GM06990 (cell line): ENCODE results near the gene LSP1.

Source experiments
- DNase-seq: peaks from one replicate; pipeline ENCODE4 v3.0.0-alpha.2; 2011; ENCODE audit not compliant: insufficient read length; ENCODE audit errors: extremely low read depth
- H3K27me3 ChIP-seq: replicated peaks from 2 replicates; pipeline ENCODE4 v1.6.0; 2011; ENCODE audit warnings: low read length; ENCODE audit not compliant: control insufficient read depth, insufficient read depth
- H3K36me3 ChIP-seq: 2 replicates; pipeline ENCODE4 v1.5.1; 2011; ENCODE audit warnings: low read length; ENCODE audit not compliant: control insufficient read depth, insufficient read depth
- H3K4me3 ChIP-seq: replicated peaks from 2 replicates; pipeline ENCODE4 v1.5.1; 2011; ENCODE audit warnings: low read depth, mild to moderate bottlenecking, control low read depth, low read length
- CTCF ChIP-seq: IDR thresholded peaks from 2 replicates; pipeline ENCODE4 v1.5.1; 2011; ENCODE audit warnings: low read length, control low read depth, mild to moderate bottlenecking, inconsistent platforms; ENCODE audit not compliant: insufficient read depth, poor library complexity, severe bottlenecking

The LSP1 gene

GRCh38 chr11:1919391-1920127 lies 66.7 kb downstream of the LSP1 start, which contains the start of gene TNNT3:
TNNT3 (plus strand) TSS chr11:1919703; CDS start chr11:1922875, 3,172 bp downstream.
- no peaks in the 10 kb centered on the region for H3K36me3 ChIP-seq
- H3K4me3 ChIP-seq: no peak within 1 kb of the TSS
- no peak for DNase-seq
- TF ChIP-seq CTCF: no peak
- no peaks in the 10 kb centered on the region; the same call in 1 of the 2 replicates for H3K27me3 ChIP-seq

GRCh38 chr11:1920128-1920908 lies 67.4 kb downstream of the LSP1 start:
- Histone ChIP-seq H3K36me3 (no peaks in the 10 kb centered on the region), H3K4me3 (no peak overlapping the region), H3K27me3 (no peaks in the 10 kb centered on the region; the same call in 1 of the 2 replicates)
- DNase-seq: no peak
- TF ChIP-seq CTCF: no peak

- DNase-seq: no peak
- TF ChIP-seq CTCF: no peak
- Histone ChIP-seq H3K36me3 (no peaks in the 10 kb centered on the region), H3K27me3 (no peaks in the 10 kb centered on the region; the same call in 1 of the 2 replicates), H3K4me3 (no peak overlapping the region)
Observed at GRCh38 chr11:1920909-1921573, 68.2 kb downstream of the LSP1 start.

GRCh38 chr11:1921574-1922141 lies 68.8 kb downstream of the LSP1 start:
- no peak for TF ChIP-seq CTCF

GRCh38 chr11:1922481-1923081 lies 69.7 kb downstream of the LSP1 start:
- Histone ChIP-seq H3K27me3 (no peaks in the 10 kb centered on the region; the same call in 1 of the 2 replicates), H3K4me3 (no peak overlapping the region), H3K36me3 (no peaks in the 10 kb centered on the region)
- DNase-seq: no peak
- no peak for TF ChIP-seq CTCF

More at GRCh38 chr11:1921574-1922141, 68.8 kb downstream of the LSP1 start:
- H3K36me3 ChIP-seq: no peaks in the 10 kb centered on the region
- no peaks in the 10 kb centered on the region; the same call in 1 of the 2 replicates for H3K27me3 ChIP-seq
- no peak overlapping the region for H3K4me3 ChIP-seq
- no peak for DNase-seq
